PFSK-1 (cell line): ENCODE data around the gene CCSER1.

Source experiments
- POLR2AphosphoS5 ChIP-seq: IDR thresholded peaks from 2 replicates; pipeline ENCODE4 v1.6.1; 2012; ENCODE audit warnings: low read depth, mild to moderate bottlenecking, control low read depth, low read length, moderate library complexity
- REST ChIP-seq, 2 experiments: IDR thresholded peaks; 2 replicates each; pipeline versions ENCODE4 v1.6.1 to v1.8.0; 2011 to 2012; ENCODE audit warnings: low read depth in 2 of 2, low read length in 2 of 2, control low read depth in 1 of 2, inconsistent platforms in 1 of 2, mild to moderate bottlenecking in 1 of 2, moderate library complexity in 1 of 2; ENCODE audit not compliant: insufficient read depth in 1 of 2
- SIN3A ChIP-seq: IDR thresholded peaks from 2 replicates; pipeline ENCODE4 v1.6.1; 2012; ENCODE audit warnings: mild to moderate bottlenecking, low read length, moderate library complexity, borderline replicate concordance; ENCODE audit not compliant: insufficient read depth
- TAF1 ChIP-seq: IDR thresholded peaks from 2 replicates; pipeline ENCODE4 v1.6.1; 2012; ENCODE audit warnings: low read length, control low read depth, borderline replicate concordance; ENCODE audit not compliant: insufficient read depth

- TF ChIP-seq POLR2AphosphoS5 (no peak), SIN3A (no peak), TAF1 (no peak), REST (IDR thresholded peaks at IDR 0.05; ENCODE audit: insufficient read depth in 1 of 2, low read depth in 2 of 2, low read length in 2 of 2) (no peak)
These were observed 1484.6 kb downstream of the CCSER1 start for GRCh38 chr4:91611782-91612181.
